Body of pancreas (tissue), 4 donors: Measurements from ENCODE around the gene ESPNL.

ENCODE experiments used
- POLR2A ChIP-seq, 3 donors: fragments of 450-650 bp; IDR thresholded peaks; one replicate each; pipeline ENCODE4 v1.6.1; 2016; ENCODE audit warnings: antibody characterized with exemption in 3 of 3, mild to moderate bottlenecking in 2 of 3
- TF ChIP-seq, protein P1 (sequence below), 7 experiments: fragments of 450-650 bp in 4 of 7; fragments of 200-600 bp in 3 of 7; sonication (generic) in 3 of 7; IDR thresholded peaks; one replicate each; pipeline ENCODE4 v1.5.1; 2016 to 2019; ENCODE audit warnings: antibody characterized with exemption in 7 of 7

DNA sequence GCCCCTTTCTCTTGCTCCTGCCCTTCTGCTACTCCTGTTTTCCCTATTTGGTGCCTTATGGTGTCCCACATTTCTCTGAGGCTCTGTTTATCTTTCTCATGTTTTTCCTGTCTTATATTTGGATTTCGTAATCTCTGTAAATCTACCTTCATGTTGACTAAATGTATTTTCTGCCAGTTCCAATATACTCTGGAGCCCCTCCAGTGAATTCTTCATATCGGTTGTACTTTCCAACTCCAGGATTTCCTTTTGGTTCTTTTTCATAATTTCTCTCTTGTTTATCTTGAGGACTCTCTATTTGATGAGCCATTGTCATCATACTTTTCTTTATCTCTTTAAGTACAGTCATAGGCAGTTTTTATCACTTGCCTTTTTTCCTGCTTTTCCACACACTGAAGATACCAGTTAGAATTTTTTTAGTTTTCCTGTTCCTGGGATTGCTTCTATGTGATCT lies 20.2 kb upstream of the ESPNL start:
- TF ChIP-seq, protein P1, sequence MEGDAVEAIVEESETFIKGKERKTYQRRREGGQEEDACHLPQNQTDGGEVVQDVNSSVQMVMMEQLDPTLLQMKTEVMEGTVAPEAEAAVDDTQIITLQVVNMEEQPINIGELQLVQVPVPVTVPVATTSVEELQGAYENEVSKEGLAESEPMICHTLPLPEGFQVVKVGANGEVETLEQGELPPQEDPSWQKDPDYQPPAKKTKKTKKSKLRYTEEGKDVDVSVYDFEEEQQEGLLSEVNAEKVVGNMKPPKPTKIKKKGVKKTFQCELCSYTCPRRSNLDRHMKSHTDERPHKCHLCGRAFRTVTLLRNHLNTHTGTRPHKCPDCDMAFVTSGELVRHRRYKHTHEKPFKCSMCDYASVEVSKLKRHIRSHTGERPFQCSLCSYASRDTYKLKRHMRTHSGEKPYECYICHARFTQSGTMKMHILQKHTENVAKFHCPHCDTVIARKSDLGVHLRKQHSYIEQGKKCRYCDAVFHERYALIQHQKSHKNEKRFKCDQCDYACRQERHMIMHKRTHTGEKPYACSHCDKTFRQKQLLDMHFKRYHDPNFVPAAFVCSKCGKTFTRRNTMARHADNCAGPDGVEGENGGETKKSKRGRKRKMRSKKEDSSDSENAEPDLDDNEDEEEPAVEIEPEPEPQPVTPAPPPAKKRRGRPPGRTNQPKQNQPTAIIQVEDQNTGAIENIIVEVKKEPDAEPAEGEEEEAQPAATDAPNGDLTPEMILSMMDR (IDR thresholded peaks at IDR 0.05): no peak
- TF ChIP-seq POLR2A (IDR thresholded peaks at IDR 0.05): no peak
